Effector memory CD8-positive, alpha-beta T cell (primary cell): ENCODE data around the gene TMEM255B.
"Not testable (repeated sequence)": the region's sequence is repeated elsewhere in the genome, so short reads cannot be mapped to it uniquely, and the experiment has no call there.

Experiments used
- ATAC-seq: fragments of 150-1000 bp; cut with Tn5 transposase; replicated peaks from 2 replicates; pipeline ENCODE4 v1.10.0; 2021; ENCODE audit warnings: mild to moderate bottlenecking, moderate library complexity
- DNase-seq, 3 experiments: peaks; one replicate each; pipeline ENCODE4 v3.0.0; 2021
- H3K27ac Mint-ChIP-seq, 2 donors: one replicate each; pipeline ENCODE4 v1.8.0; 2022; ENCODE audit warnings: mild to moderate bottlenecking in 2 of 2, mixed read lengths in 2 of 2, moderate library complexity in 2 of 2
- H3K27me3 Mint-ChIP-seq, 2 donors: one replicate each; pipeline ENCODE4 v1.8.0; 2022; ENCODE audit warnings: mixed read lengths in 2 of 2
- H3K36me3 Mint-ChIP-seq: one replicate; pipeline ENCODE4 v1.8.0; 2022; ENCODE audit warnings: mild to moderate bottlenecking, moderate library complexity, mixed read lengths; ENCODE audit not compliant: insufficient read depth
- H3K4me1 Mint-ChIP-seq, 2 donors: one replicate each; pipeline ENCODE4 v1.8.0; 2022; ENCODE audit warnings: low read depth in 2 of 2, mixed read lengths in 2 of 2
- H3K4me3 Mint-ChIP-seq, 2 donors: one replicate each; pipeline ENCODE4 v1.8.0; 2022; ENCODE audit warnings: mild to moderate bottlenecking in 2 of 2, mixed read lengths in 2 of 2, moderate library complexity in 2 of 2
- H3K9me3 Mint-ChIP-seq, 2 donors: one replicate each; pipeline ENCODE4 v1.8.0; 2022; ENCODE audit warnings: mixed read lengths in 2 of 2

TMEM255B gene

DNA sequence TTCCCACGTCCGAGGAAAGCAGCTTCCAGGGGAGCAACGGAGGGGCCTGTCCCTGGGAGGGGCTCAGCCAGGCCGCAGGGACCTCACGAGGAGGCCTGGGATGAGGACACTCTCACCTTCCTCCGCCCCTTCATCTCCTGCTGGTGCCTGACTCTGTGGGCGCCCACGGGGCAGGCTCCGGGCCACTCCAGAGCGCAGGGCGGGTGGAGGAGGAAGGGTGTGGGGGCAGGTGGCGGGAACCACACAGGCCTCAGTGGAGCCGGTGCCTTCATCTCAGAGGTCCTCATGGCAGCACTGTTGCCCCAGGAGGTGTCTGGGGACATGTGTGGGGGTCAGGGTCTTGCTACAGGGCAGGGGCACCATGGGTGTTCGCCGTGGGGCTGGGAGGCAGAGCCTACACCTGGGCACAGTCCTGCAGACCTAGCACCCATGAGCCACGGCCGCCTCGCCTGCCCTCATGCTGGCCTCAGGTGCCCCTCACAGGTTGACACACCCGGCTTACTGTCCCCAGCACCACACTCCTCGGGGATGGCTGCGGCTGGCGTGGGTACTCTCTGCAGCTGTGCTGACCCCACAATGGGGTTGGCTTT, 10.1 kb upstream of the TMEM255B start:
- no peak overlapping the region for H3K27ac Mint-ChIP-seq
- peaks cover 6 to 21% of the 10 kb centered on the region in 2 donors for H3K27me3 Mint-ChIP-seq
- H3K4me1 Mint-ChIP-seq, result peaks cover 0 to 5% of the 10 kb centered on the region in 2 donors
- no peak for ATAC-seq
- H3K9me3 Mint-ChIP-seq, result peaks cover 0 to 10% of the 10 kb centered on the region in 2 donors
- H3K36me3 Mint-ChIP-seq, result peaks cover 4% of the 10 kb centered on the region
- no peak overlapping the region for H3K4me3 Mint-ChIP-seq
- DNase-seq, result no peak

DNA sequence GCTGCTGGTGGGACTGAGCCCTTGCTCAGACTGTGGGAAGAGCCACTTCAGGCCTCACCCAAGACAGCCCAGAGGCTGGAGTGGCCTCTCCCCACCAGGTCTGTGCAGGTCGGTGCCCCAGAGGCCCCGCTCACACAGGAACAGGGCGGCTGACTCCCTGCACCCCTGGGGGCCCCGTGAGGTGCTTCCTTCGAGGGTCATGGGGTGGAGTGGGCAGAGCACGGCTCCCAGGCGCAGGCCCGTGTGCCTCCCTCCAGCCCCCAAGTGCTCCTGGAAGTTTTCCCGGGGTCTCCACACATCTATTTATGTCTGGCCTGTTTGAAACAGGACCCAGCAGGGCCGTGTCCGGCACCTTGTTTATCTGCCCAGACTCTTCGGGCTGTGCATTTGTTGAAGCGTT, 9.5 kb upstream of the TMEM255B start:
- Mint-ChIP-seq H3K27me3 (peaks cover 7 to 24% of the 10 kb centered on the region in 2 donors), H3K36me3 (peaks cover 2% of the 10 kb centered on the region), H3K4me3 (no peak overlapping the region), H3K4me1 (peaks cover 0 to 5% of the 10 kb centered on the region in 2 donors), H3K27ac (no peak overlapping the region), H3K9me3 (peaks cover 0 to 10% of the 10 kb centered on the region in 2 donors)
- DNase-seq, result no peak
- ATAC-seq, result no peak

DNA sequence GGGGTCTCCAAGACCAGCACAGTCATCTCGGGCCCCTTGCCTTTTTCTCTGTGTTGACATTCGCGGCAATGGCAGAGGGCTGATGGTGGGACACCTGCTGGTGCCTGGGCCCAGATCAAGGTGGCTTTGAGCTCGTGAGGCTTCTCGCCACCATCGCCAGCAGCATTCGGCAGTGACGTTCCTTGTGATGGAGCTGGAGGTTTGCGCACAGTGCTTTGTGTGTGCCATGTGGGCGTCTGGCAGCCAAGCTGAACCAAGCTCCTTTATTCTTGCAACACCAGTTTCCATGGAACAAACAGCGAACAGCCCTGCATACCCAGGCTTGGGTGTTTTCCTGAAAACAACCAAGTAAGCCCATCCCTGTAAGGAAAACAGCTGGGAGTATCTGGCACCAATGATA, 9.1 kb upstream of the TMEM255B start:
- no peak overlapping the region for H3K4me3 Mint-ChIP-seq
- no peak for ATAC-seq
- peaks cover 7 to 24% of the 10 kb centered on the region in 2 donors for H3K27me3 Mint-ChIP-seq
- peaks cover 4% of the 10 kb centered on the region for H3K36me3 Mint-ChIP-seq
- H3K9me3 Mint-ChIP-seq, result peaks cover 0 to 10% of the 10 kb centered on the region in 2 donors
- no peak for DNase-seq
- H3K4me1 Mint-ChIP-seq, result peaks cover 0 to 4% of the 10 kb centered on the region in 2 donors
- no peak overlapping the region for H3K27ac Mint-ChIP-seq

DNA sequence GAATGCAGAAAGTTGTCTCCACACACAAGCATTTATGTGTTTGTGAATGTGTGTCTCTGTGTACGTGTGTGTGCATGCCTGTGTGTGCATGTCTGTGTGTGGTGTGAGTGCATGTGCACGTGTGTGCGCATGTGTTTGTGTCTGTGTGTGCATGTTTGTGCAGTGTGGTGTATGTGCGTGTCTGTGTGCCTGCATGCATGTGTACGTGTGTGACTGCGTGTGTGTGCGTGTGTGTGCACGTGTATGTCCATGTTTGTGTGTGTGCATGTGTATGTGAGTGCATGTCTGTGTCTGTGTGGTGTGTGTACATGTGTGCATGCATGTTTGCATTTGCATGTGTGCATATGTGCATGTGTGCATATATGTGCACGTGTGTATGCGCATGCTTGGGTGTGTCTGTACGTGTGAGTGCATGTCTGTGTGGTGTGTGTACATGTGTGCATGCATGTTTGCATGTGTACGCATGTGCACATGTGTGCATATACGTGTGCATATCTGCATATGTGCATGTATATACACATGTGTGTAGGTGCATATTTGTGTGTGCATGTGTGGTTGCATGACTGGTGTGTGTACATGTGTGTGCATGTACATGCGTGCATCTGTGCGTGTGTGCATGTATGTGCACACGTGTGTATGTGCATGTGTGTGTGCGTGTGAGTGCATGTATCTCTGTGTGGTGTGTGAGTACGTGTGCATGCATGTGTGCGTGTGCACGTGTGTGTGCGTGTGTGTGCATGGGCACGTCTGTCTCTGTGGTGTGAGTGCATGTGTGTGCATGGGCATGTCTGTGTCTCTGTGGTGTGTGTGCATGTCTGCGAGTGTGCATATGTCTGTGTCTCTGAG, 8.2 kb upstream of the TMEM255B start:
- Mint-ChIP-seq H3K9me3 (peaks cover 0 to 10% of the 10 kb centered on the region in 2 donors), H3K27ac (no peak overlapping the region), H3K4me3 (no peak overlapping the region), H3K36me3 (peaks cover 4% of the 10 kb centered on the region), H3K27me3 (peaks cover 6 to 21% of the 10 kb centered on the region in 2 donors), H3K4me1 (peaks cover 0 to 5% of the 10 kb centered on the region in 2 donors)
- DNase-seq, result no peak
- no peak for ATAC-seq

DNA sequence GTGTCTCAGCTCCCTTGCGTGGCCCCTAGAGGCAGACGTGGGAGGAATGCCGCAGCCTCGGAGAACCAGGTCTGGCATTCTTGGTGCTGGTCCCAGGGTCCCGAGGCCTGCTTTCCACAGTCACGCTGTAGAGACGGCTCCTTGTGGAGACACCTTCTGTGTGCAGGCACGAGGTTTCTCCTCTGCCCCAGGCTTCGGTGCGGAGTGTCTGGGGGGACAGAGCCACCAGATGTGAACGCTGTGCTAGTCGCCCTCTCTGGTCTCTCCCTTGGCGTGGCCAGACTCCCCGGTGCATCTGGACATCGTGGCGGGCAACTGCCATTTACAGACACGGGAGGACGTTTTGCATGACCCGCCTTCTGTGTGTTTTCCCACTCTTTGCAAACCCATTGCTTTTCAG, 7.5 kb upstream of the TMEM255B start:
- no peak overlapping the region for H3K4me3 Mint-ChIP-seq
- H3K27ac Mint-ChIP-seq, result no peak overlapping the region
- H3K36me3 Mint-ChIP-seq, result peaks cover 4% of the 10 kb centered on the region
- peaks cover 0 to 5% of the 10 kb centered on the region in 2 donors for H3K4me1 Mint-ChIP-seq
- peaks cover 12 to 21% of the 10 kb centered on the region in 2 donors for H3K27me3 Mint-ChIP-seq
- peaks cover 0 to 10% of the 10 kb centered on the region in 2 donors for H3K9me3 Mint-ChIP-seq
- no peak for DNase-seq
- ATAC-seq, result no peak

DNA sequence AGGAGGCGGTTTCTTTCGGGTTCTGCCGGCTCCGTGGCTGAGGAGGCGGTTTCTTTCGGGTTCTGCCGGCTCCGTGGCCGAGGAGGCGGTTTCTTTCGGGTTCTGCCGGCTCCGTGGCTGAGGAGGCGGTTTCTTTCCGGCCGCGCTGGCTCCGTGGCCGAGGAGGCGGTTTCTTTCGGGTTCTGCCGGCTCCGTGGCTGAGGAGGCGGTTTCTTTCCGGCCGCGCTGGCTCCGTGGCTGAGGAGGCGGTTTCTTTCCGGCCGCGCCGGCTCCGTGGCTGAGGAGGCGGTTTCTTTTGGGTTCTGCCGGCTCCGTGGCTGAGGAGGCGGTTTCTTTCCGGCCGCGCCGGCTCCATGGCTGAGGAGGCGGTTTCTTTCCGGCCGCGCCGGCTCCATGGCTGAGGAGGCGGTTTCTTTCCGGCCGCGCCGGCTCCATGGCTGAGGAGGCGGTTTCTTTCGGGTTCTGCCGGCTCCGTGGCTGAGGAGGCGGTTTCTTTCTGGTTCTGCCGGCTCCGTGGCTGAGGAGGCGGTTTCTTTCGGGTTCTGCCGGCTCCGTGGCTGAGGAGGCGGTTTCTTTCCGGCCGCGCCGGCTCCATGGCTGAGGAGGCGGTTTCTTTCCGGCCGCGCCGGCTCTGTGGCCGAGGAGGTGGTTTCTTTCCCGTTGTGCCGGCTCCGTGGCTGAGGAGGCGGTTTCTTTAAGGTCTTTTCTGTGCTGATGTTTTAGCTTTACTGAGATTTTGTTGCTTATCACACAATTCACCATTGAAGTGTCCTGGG, 6.6 kb upstream of the TMEM255B start:
- not testable (repeated sequence) for H3K27ac Mint-ChIP-seq, H3K36me3 Mint-ChIP-seq, ATAC-seq, DNase-seq, H3K4me3 Mint-ChIP-seq, H3K4me1 Mint-ChIP-seq
- Mint-ChIP-seq H3K27me3 (peaks cover 20 to 30% of the 10 kb centered on the region in 2 donors), H3K9me3 (peaks cover 0 to 10% of the 10 kb centered on the region in 2 donors)

DNA sequence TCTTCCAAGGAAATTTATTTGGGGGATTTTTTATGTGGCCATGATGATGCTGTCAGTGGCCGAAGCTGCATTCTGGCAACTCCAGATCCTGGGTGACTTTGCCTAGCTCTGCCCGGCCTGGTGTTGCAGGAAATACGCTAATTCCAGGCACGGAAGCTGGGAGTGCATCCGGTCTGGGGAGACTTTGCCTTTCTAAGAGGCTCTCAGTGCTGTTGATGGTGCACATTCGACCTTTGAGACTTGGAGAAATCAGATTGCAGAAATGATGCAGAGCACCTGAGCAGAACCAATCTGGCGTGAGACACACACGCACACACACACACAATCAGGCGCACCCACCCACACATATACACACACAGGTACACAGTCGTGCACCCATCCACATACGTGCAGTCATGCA, 5.9 kb upstream of the TMEM255B start:
- peaks cover 25 to 36% of the 10 kb centered on the region in 2 donors for H3K27me3 Mint-ChIP-seq
- H3K4me3 Mint-ChIP-seq, result no peak overlapping the region
- no peak for ATAC-seq
- H3K9me3 Mint-ChIP-seq, result peaks cover 0 to 10% of the 10 kb centered on the region in 2 donors
- peaks cover 4% of the 10 kb centered on the region for H3K36me3 Mint-ChIP-seq
- peaks cover 4 to 7% of the 10 kb centered on the region in 2 donors for H3K4me1 Mint-ChIP-seq
- no peak for DNase-seq
- no peak overlapping the region for H3K27ac Mint-ChIP-seq

DNA sequence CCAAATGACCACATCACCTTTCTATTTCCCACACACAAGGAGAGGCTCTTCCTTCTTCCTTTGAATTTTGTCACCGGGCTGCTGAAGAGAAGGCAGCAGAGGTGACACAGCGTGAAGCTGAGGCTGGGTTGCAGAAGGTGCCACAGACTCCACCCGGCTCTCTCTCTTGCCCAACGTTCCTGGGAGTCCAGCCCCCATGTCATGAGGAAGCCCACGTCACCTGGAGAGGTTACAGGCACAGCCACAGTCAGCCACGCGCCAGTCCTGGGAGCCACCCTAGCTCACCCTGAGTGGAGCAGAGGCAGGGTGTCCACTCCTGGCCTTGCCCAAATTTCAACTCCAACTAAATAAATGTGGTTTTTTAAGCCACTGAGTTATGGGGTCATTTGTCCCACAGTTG, 4.8 kb upstream of the TMEM255B start:
- peaks cover 0 to 10% of the 10 kb centered on the region in 2 donors for H3K9me3 Mint-ChIP-seq
- H3K4me1 Mint-ChIP-seq, result peaks cover 5 to 9% of the 10 kb centered on the region in 2 donors
- peaks cover 32 to 44% of the 10 kb centered on the region in 2 donors for H3K27me3 Mint-ChIP-seq
- DNase-seq (no peak), ATAC-seq (no peak)
- H3K27ac Mint-ChIP-seq, result no peak overlapping the region
- H3K36me3 Mint-ChIP-seq, result peaks cover 4% of the 10 kb centered on the region
- no peak overlapping the region for H3K4me3 Mint-ChIP-seq

DNA sequence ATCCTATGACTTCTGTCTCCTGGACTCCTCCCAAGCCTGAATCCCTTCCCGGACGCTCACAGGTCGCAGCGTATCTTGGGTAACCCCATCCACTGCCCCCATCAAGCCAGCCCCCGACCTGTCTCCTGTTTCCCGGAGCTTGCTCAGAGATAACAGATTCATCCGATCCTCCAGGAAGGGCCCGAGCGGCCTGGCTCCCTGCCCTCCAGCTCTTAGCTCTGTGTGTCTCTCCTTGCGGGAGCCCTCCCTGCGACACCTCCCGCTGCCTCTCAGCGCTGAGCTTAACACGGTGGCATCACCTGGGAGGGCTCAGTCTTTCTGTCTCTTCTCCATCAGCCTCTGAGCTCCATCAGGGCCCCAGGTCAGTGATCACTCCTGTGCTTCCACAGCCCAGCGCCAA, 4.3 kb upstream of the TMEM255B start:
- DNase-seq (no peak), ATAC-seq (no peak)
- peaks cover 9 to 14% of the 10 kb centered on the region in 2 donors for H3K4me1 Mint-ChIP-seq
- no peak overlapping the region for H3K4me3 Mint-ChIP-seq
- H3K27ac Mint-ChIP-seq, result no peak overlapping the region
- peaks cover 37 to 48% of the 10 kb centered on the region in 2 donors for H3K27me3 Mint-ChIP-seq
- peaks cover 0 to 10% of the 10 kb centered on the region in 2 donors for H3K9me3 Mint-ChIP-seq
- H3K36me3 Mint-ChIP-seq, result peaks cover 4% of the 10 kb centered on the region

DNA sequence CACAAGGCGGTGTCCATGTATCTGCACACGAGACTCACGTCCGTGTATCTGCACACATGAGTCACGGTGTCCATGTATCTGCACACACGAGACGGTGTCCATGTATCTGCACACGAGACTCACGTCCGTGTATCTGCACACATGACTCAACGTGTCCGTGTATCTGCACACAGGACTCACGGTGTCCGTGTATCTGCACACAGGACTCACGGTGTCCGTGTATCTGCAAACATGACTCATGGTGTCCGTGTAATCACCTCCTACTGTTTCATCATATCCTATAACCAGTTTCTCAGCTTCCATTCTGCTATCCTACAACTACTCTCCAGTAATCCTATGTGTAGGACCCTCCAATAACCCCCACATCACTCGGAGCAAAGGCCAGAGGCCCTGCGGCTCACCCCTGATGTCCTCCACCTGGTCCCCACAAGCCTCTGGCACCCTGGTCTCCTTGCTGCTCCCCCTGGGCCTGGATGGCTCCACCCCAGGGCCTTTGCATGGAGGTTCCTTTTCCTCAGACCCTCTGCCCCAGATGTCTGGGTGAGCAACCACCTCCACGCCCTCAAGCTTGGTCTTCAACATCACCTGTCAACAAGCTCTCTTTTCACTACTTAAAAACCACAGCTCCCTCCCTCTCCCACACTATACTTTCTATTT, 2.5 kb upstream of the TMEM255B start:
- Mint-ChIP-seq H3K9me3 (no peaks in the 10 kb centered on the region), H3K36me3 (peaks cover 4% of the 10 kb centered on the region), H3K27me3 (peaks cover 54 to 67% of the 10 kb centered on the region in 2 donors), H3K4me1 (peaks cover 11 to 13% of the 10 kb centered on the region in 2 donors), H3K4me3 (no peak overlapping the region), H3K27ac (no peak overlapping the region)
- DNase-seq (no peak), ATAC-seq (no peak)

DNA sequence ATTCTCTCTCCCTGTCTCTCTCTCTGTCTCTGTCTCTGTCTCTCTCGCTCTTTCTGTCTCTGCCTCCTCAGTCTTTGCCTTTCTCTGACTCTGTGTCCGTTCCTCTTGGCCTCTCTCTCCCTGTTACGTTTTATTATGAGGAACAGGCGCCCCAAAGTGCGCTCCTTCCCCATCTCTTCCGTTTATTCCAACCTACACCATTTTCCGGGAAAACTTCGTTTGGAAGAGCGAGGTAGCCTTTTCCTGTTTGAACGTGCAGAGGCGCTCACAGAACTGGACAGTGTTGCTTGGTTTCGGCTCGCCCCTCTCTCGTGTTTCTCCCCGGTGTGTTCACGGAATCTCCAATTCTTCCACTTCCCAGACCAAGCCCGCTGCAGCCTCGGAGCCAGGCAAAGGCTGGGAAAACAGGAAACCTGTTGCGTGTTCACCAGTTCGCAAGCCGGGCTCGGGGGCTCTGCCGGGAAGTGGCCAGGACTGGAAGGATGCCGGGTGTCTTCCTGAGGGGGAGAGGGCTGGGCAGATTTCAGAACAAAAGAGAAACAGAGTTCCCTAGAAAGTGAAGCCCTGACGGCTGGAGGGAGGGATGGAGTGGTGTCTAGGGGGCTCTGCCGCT, 605 bp downstream of the TMEM255B start:
- Mint-ChIP-seq H3K27ac (no peak overlapping the region), H3K9me3 (no peaks in the 10 kb centered on the region), H3K27me3 (peaks cover 77 to 86% of the 10 kb centered on the region in 2 donors), H3K36me3 (peaks cover 3% of the 10 kb centered on the region), H3K4me3 (peak overlapping the region; percentile 89), H3K4me1 (peaks cover 11 to 13% of the 10 kb centered on the region in 2 donors)
- DNase-seq (no peak), ATAC-seq (no peak)

DNA sequence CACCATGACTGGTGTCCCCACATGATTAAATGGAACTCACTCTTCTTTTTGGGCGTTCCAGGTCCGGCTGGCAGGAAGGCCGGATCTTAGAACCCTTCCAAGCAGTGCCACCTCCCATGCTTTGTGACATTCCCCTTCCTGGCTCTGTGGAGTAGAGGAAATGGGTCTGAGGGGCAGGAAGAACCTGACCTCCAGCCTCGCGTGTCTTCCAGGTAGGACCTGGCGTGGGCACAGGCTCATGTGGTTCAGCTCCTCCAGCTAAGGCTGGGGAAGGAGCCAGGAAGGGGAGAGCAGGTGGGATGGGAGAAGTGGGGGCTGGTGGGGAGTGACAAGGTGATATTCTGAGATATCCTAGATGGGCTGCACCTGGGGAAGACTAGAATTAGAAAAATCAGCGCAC, 2.1 kb downstream of the TMEM255B start:
- Mint-ChIP-seq H3K4me3 (no peak overlapping the region), H3K27ac (no peak overlapping the region), H3K27me3 (peaks cover 86 to 93% of the 10 kb centered on the region in 2 donors), H3K4me1 (peaks cover 10 to 11% of the 10 kb centered on the region in 2 donors), H3K36me3 (peaks cover 8% of the 10 kb centered on the region), H3K9me3 (no peaks in the 10 kb centered on the region)
- ATAC-seq (no peak), DNase-seq (no peak)
